Kidney (tissue), 14 donors: Measurements from ENCODE around the gene MRPL33. TPM values are rescaled to one million over a fixed set of nuclear protein-coding genes. Genes with fewer than 3 reads are reported as not detected.

ENCODE experiments used
- DNase-seq, 5 donors: peaks; one replicate each; pipeline ENCODE4 v3.0.0-alpha.2; 2013 to 2020
- FAIRE-seq: peaks from 2 replicates; lab custom pipeline; 2012; peaks lifted over from hg19 to GRCh38; lab: Jason Lieb, UNC
- H3K27ac ChIP-seq, 2 donors: one replicate each; pipeline ENCODE4 v1.7.0; 2013; ENCODE audit warnings: low read depth in 2 of 2, low read length in 2 of 2, inconsistent platforms in 1 of 2
- H3K27me3 ChIP-seq: one replicate; pipeline ENCODE4 v1.7.1; 2013; ENCODE audit warnings: low read length, inconsistent platforms; ENCODE audit not compliant: control insufficient read depth, insufficient read depth
- H3K36me3 ChIP-seq, 3 donors: one replicate each; pipeline versions ENCODE4 v1.7.0 to v1.7.1; 2013; ENCODE audit warnings: low read length in 3 of 3, control low read depth in 1 of 3, inconsistent platforms in 1 of 3; ENCODE audit not compliant: insufficient read depth in 3 of 3, control insufficient read depth in 2 of 3
- H3K4me1 ChIP-seq, 3 donors: one replicate each; pipeline versions ENCODE4 v1.7.0 to v1.7.1; 2013; ENCODE audit warnings: low read length in 3 of 3, inconsistent platforms in 1 of 3, low read depth in 1 of 3; ENCODE audit not compliant: control insufficient read depth in 2 of 3, insufficient read depth in 2 of 3
- H3K4me3 ChIP-seq, 3 donors: one replicate each; pipeline versions ENCODE4 v1.7.0 to v1.8.1; 2013; ENCODE audit warnings: low read length in 3 of 3, control low read depth in 1 of 3, inconsistent platforms in 1 of 3
- H3K9ac ChIP-seq, 3 donors: one replicate each; pipeline versions ENCODE4 v1.7.0 to v1.7.1; 2013; ENCODE audit warnings: low read length in 3 of 3, control low read depth in 1 of 3, inconsistent platforms in 1 of 3
- H3K9me3 ChIP-seq, 3 donors: one replicate each; pipeline versions ENCODE4 v1.7.0 to v1.7.1; 2013; ENCODE audit warnings: low read length in 3 of 3, control low read depth in 1 of 3, inconsistent platforms in 1 of 3; ENCODE audit not compliant: control insufficient read depth in 2 of 3, insufficient read depth in 1 of 3
- CTCF ChIP-seq: IDR thresholded peaks from 3 replicates; pipeline ENCODE4 v1.5.1; 2012; ENCODE audit warnings: mild to moderate bottlenecking, moderate library complexity, borderline replicate concordance; ENCODE audit not compliant: insufficient read depth; ENCODE audit errors: extremely low read depth
- intact Hi-C: fragments of 100-400 bp; cut with DNase I; formaldehyde crosslinking; loops from one replicate; pipeline ENCODE4 v1.11.1; 2022
- polyA plus RNA-seq: library from polyadenylated mRNA; stranded (reverse); fragments of 350-450 nt; fragmentation: Illumina TruSeq; extraction: RNeasy Lipid Tissue Mini Kit (QIAGEN cat#74804); gene quantifications from one replicate; pipeline ENCODE4 v1.2.3, GENCODE V29; 2014; ENCODE audit warnings: low read depth, low replicate concordance; ENCODE audit not compliant: insufficient read depth
- total RNA-seq: library from RNA; stranded (reverse); fragmentation: NEBNext Ultra II Directional; extraction: Animal tissue kit (Norgen Biotek cat#: 25700); gene quantifications from one replicate; pipeline ENCODE4 v1.2.1, GENCODE V29; 2021
- donor health status: control.
- donor health status: control.
- donor health status: control.
- donor health status: control.
- donor health status: control.
- donor health status: DM: yes; HTN: yes; CAD: no.
- donor health status: Normal renal cell carcinoma (clear cell type).

Gene MRPL33
- total and polyA plus RNA-seq, 2 donors from 2014 or later: 107 to 312 TPM

- Histone ChIP-seq H3K4me1 (peaks cover 2 to 17% (median 15%) of the 10 kb centered on the region in 3 donors), H3K36me3 (peaks cover 0 to 7% (median 5%) of the 10 kb centered on the region in 3 donors), H3K27ac (no peak overlapping the region), H3K9me3 (no peaks in the 10 kb centered on the region), H3K4me3 (no peak overlapping the region), H3K27me3 (no peaks in the 10 kb centered on the region), H3K9ac (no peak overlapping the region)
- DNase-seq (no peak), FAIRE-seq (no peak)
- intact Hi-C loops: no loop called here
- no peak for TF ChIP-seq CTCF
These were observed 5.2 kb downstream of the MRPL33 start for GRCh38 chr2:27776696-27777095.

GRCh38 chr2:27779417-27780055 lies 8.0 kb downstream of the MRPL33 start:
- intact Hi-C loops: no loop called here
- no peak for TF ChIP-seq CTCF
- Histone ChIP-seq H3K36me3 (peaks cover 0 to 7% (median 2%) of the 10 kb centered on the region in 3 donors), H3K4me3 (no peak overlapping the region), H3K27ac (peak overlapping the region; percentile 46 to 82), H3K4me1 (peaks cover 0 to 17% (median 5%) of the 10 kb centered on the region in 3 donors), H3K9ac (no peak overlapping the region), H3K9me3 (no peaks in the 10 kb centered on the region), H3K27me3 (no peaks in the 10 kb centered on the region)
- FAIRE-seq (peak; percentile 84), DNase-seq (no peak)

DNA sequence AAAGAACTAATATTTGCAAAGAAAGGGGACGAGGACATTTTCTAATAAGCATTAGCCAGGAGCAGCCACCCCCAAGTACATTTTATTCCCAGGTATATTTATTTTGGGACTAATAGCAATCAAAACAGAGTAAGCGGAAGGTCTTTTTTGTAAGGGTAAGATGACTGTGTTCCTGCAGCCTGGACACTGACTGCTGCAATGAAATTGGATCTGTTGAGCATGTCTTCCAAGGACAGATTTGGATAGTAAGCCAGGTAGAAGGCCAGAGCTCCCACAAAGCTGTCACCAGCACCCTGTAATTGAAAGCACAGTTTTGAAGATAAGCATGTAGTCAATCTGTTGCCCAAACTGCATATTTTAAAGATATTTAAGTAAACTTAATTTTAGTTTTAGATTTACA lies 10.0 kb downstream of the MRPL33 start:
- Histone ChIP-seq H3K27ac (no peak overlapping the region), H3K4me1 (peaks cover 0 to 10% (median 0%) of the 10 kb centered on the region in 3 donors), H3K9me3 (no peaks in the 10 kb centered on the region), H3K9ac (no peak overlapping the region), H3K4me3 (no peak overlapping the region), H3K27me3 (no peaks in the 10 kb centered on the region), H3K36me3 (peaks cover 0 to 7% (median 0%) of the 10 kb centered on the region in 3 donors)
- intact Hi-C loops: no loop called here
- no peak for DNase-seq
- FAIRE-seq: no peak
- TF ChIP-seq CTCF: no peak

- Histone ChIP-seq H3K27me3 (no peaks in the 10 kb centered on the region), H3K4me1 (peaks cover 0 to 4% (median 0%) of the 10 kb centered on the region in 3 donors), H3K9me3 (no peaks in the 10 kb centered on the region), H3K27ac (no peak overlapping the region), H3K36me3 (peaks cover 0 to 7% (median 0%) of the 10 kb centered on the region in 3 donors), H3K4me3 (no peak overlapping the region), H3K9ac (no peak overlapping the region)
- DNase-seq (no peak), FAIRE-seq (no peak)
- no peak for TF ChIP-seq CTCF
- intact Hi-C loops: no loop called here
These were observed 11.2 kb downstream of the MRPL33 start for GRCh38 chr2:27782701-27783100.
